Endothelial cell of umbilical vein (primary cell): ENCODE data around the gene CTSW. TPM values are rescaled to one million over a fixed set of nuclear protein-coding genes. Genes with fewer than 3 reads are reported as not detected.

Experiments used
- BruUV-seq: library from RNA; stranded (reverse); fragments of 400-500 nt; replicated peaks from 2 replicates; lab custom pipeline; 2021; lab: Mats Ljungman, UMichigan
- CTCF ChIA-PET: fragments of 300-600, 350-600 bp; sonication (Branson Sonifier 250); formaldehyde crosslinking; loops from one replicate; lab custom pipeline; 2021; ENCODE audit warnings: antibody characterized with exemption, inconsistent platforms; lab: Charles Lee
- POLR2A ChIA-PET: fragments of 300-600, 350-600 bp; sonication (Branson Sonifier 250); formaldehyde crosslinking; loops from one replicate; lab custom pipeline; 2021; ENCODE audit warnings: antibody characterized with exemption, inconsistent platforms; lab: Charles Lee
- DNase-seq: peaks from one replicate; pipeline ENCODE4 v3.0.0-alpha.2; 2011; ENCODE audit warnings: low read depth, low spot score
- FAIRE-seq: peaks from 2 replicates; lab custom pipeline; 2011; peaks lifted over from hg19 to GRCh38; lab: Jason Lieb, UNC
- H2AFZ ChIP-seq: 2 replicates; pipeline ENCODE4 v1.6.0; 2012; ENCODE audit warnings: low read depth, low read length, control low read depth, inconsistent platforms
- H3K27ac ChIP-seq: 2 replicates; pipeline ENCODE4 v1.5.1; 2011; ENCODE audit warnings: low read depth, mild to moderate bottlenecking, control low read depth, low read length, moderate library complexity; ENCODE audit not compliant: insufficient read depth
- H3K27me3 ChIP-seq, 2 experiments: 2 replicates each; pipeline versions ENCODE4 v1.6.0 to v1.6.1; 2011; ENCODE audit warnings: low read length in 2 of 2, mixed read lengths in 1 of 2; ENCODE audit not compliant: control insufficient read depth in 2 of 2, insufficient read depth in 2 of 2
- H3K36me3 ChIP-seq, 2 experiments: 2 replicates in 1 of 2; 3 replicates in 1 of 2; pipeline ENCODE4 v1.5.1; 2011; ENCODE audit warnings: low read length in 2 of 2, mild to moderate bottlenecking in 1 of 2, moderate library complexity in 1 of 2; ENCODE audit not compliant: control insufficient read depth in 2 of 2, insufficient read depth in 2 of 2; ENCODE audit errors: extremely low read depth in 1 of 2
- H3K4me1 ChIP-seq: 3 replicates; pipeline ENCODE4 v1.5.1; 2011; ENCODE audit warnings: mild to moderate bottlenecking, low read length; ENCODE audit not compliant: control insufficient read depth, insufficient read depth; ENCODE audit errors: extremely low read depth
- H3K4me2 ChIP-seq: 2 replicates; pipeline ENCODE4 v1.6.1; 2011; ENCODE audit warnings: low read length, control low read depth, mixed read lengths; ENCODE audit not compliant: insufficient read depth
- H3K4me3 ChIP-seq, 3 experiments: fragments of 200-600 bp in 1 of 3; sonication (generic), shearing (Covaris generic) in 1 of 3; replicated peaks in 1 of 3; 2 replicates each; pipeline ENCODE4 v1.5.1; 2011 to 2016; ENCODE audit warnings: control low read depth in 3 of 3, low read length in 3 of 3, mild to moderate bottlenecking in 2 of 3, inconsistent platforms in 1 of 3, low read depth in 1 of 3, moderate library complexity in 1 of 3; ENCODE audit not compliant: insufficient read depth in 1 of 3
- H3K79me2 ChIP-seq: 2 replicates; pipeline ENCODE4 v1.6.0; 2012; ENCODE audit warnings: low read length, inconsistent platforms; ENCODE audit not compliant: control insufficient read depth, insufficient read depth
- H3K9ac ChIP-seq: replicated peaks from 2 replicates; pipeline ENCODE3; 2011; ENCODE audit warnings: low read length, control low read depth; ENCODE audit not compliant: insufficient read depth; ENCODE audit errors: extremely low read depth
- H3K9me1 ChIP-seq: replicated peaks from 3 replicates; pipeline ENCODE4 v1.6.0; 2011; ENCODE audit warnings: mild to moderate bottlenecking, low read length; ENCODE audit not compliant: control insufficient read depth, insufficient read depth; ENCODE audit errors: extremely low read depth
- H3K9me3 ChIP-seq: replicated peaks from 2 replicates; pipeline ENCODE4 v1.5.1; 2012; ENCODE audit warnings: low read length, inconsistent platforms; ENCODE audit not compliant: control insufficient read depth, insufficient read depth
- H4K20me1 ChIP-seq: replicated peaks from 2 replicates; pipeline ENCODE3; 2011; ENCODE audit warnings: mild to moderate bottlenecking, low read length; ENCODE audit not compliant: control insufficient read depth, insufficient read depth; ENCODE audit errors: extremely low read depth
- CTCF ChIP-seq, 2 donors: IDR thresholded peaks; 1 replicate in 1 of 2; 2 replicates in 1 of 2; pipeline ENCODE4 v1.5.1; 2011; ENCODE audit warnings: low read length in 2 of 2, mild to moderate bottlenecking in 2 of 2, moderate library complexity in 2 of 2, control low read depth in 1 of 2, inconsistent platforms in 1 of 2, low read depth in 1 of 2; ENCODE audit not compliant: insufficient read depth in 1 of 2; ENCODE audit errors: extremely low read depth in 1 of 2
- EZH2 ChIP-seq: IDR thresholded peaks from 2 replicates; pipeline ENCODE4 v1.6.1; 2012; ENCODE audit warnings: borderline replicate concordance, low read depth, mild to moderate bottlenecking, moderate library complexity, low read length, inconsistent platforms; ENCODE audit not compliant: severe bottlenecking
- FOS ChIP-seq: IDR thresholded peaks from 2 replicates; pipeline ENCODE4 v1.6.1; 2011; ENCODE audit warnings: mild to moderate bottlenecking, low read length, moderate library complexity, borderline replicate concordance; ENCODE audit not compliant: insufficient read depth
- GATA2 ChIP-seq: IDR thresholded peaks from 2 replicates; pipeline ENCODE4 v1.7.0; 2011; ENCODE audit warnings: low read depth, mild to moderate bottlenecking, moderate library complexity, mixed read lengths, low read length; ENCODE audit not compliant: insufficient read length, insufficient read depth
- JUN ChIP-seq: IDR thresholded peaks from 2 replicates; pipeline ENCODE4 v1.6.1; 2011; ENCODE audit warnings: borderline replicate concordance, low read depth; ENCODE audit not compliant: insufficient read length, insufficient read depth
- MAX ChIP-seq: IDR thresholded peaks from 2 replicates; pipeline ENCODE4 v1.6.1; 2011; ENCODE audit not compliant: insufficient read depth, insufficient read length
- MYC ChIP-seq: IDR thresholded peaks from one replicate; pipeline ENCODE4 v1.6.1; 2011; ENCODE audit warnings: mild to moderate bottlenecking, low read depth, low read length
- POLR2A ChIP-seq: IDR thresholded peaks from 2 replicates; pipeline ENCODE4 v1.6.1; 2012; ENCODE audit warnings: low read depth, mild to moderate bottlenecking, control low read depth, low read length
- POLR2AphosphoS5 ChIP-seq: IDR thresholded peaks from 2 replicates; pipeline ENCODE4 v1.6.1; 2012; ENCODE audit warnings: low read depth, mild to moderate bottlenecking, control low read depth, low read length, moderate library complexity; ENCODE audit not compliant: insufficient read depth
- dilution Hi-C: fragments of 300-500 bp; cut with MboI; formaldehyde crosslinking; loops from one replicate; pipeline ENCODE4 v1.15.0; 2019; ENCODE audit warnings: low sequenced_read_pairs; ENCODE audit not compliant: extremely low pct_ligation_motif_present
- intact Hi-C: fragments of 100-400 bp; cut with micrococcal nuclease; formaldehyde crosslinking; loops from one replicate; pipeline ENCODE4 v1.10.0; 2022
- polyA plus RNA-seq, 4 experiments: library from polyadenylated mRNA; depleted of rRNA in 3 of 4; stranded (reverse) in 3 of 4; unstranded in 1 of 4; fragments of >200 nt; gene quantifications; 2 replicates each; pipeline versions ENCODE4 v1.2.1 to v1.2.3, GENCODE V29; 2011 to 2012; ENCODE audit warnings: missing spikeins in 1 of 4
- total RNA-seq: library from RNA; stranded (reverse); gene quantifications from 2 replicates; pipeline ENCODE4 v1.2.3, GENCODE V29; 2021

Gene CTSW
- total and polyA plus RNA-seq, 2 donors (not counting 3 experiments of a cell fraction or from before 2014, with no cell fraction given) = not detected

DNA sequence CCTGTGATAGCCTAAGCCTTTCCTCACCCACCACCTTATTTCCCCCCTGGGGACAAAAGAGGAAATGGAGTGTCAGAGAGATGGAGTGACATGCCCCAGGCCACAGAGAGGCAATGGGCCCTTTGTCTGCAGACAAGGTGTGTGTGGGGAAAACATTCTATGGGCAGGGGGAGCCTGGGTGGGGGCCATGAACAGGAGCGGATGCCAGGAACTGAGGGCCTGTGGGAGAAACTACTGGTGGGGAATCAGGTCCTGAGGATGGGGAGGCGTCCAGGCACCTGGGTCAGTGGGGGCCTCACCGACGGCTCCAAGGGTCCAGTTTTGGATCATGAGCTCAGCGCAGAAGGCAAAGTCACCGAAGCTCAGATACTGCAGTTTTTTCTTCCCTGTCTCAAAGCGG, 5.6 kb downstream of the CTSW start:
- Histone ChIP-seq H3K4me3 (no peak overlapping the region), H3K27me3 (no peaks in the 10 kb centered on the region), H3K27ac (no peak overlapping the region), H2AFZ (no peak overlapping the region), H3K9me1 (no peaks in the 10 kb centered on the region), H3K9ac (no peak overlapping the region), H3K79me2 (peaks cover 11% of the 10 kb centered on the region), H3K4me1 (peaks cover 28% of the 10 kb centered on the region), H3K4me2 (no peak overlapping the region), H3K9me3 (no peaks in the 10 kb centered on the region), H3K36me3 (peaks cover 4 to 30% of the 10 kb centered on the region in 2 experiments), H4K20me1 (no peaks in the 10 kb centered on the region)
- DNase-seq (no peak), FAIRE-seq (no peak)
- BruUV-seq = no TSS peak
- CTCF ChIA-PET = interaction anchor here (0.6 to 3.4 kb wide), 50 partner anchors 8 to 345 kb away, joined by 3 to 115 read pairs (median 5); partner anchors contain the start of genes AP5B1, BANF1, CFL1 and EFEMP2
- intact Hi-C loops (loop anchor here (5.0 kb wide), 1 partner anchor 47 kb away; no protein-coding TSS in a partner anchor), dilution Hi-C loops (no loop called here)
- POLR2A ChIA-PET = interaction anchor here (1.1 to 1.9 kb wide), 3 partner anchors 15 to 26 kb away, joined by 3 to 17 read pairs (median 4); partner anchors contain the start of genes CFL1, FOSL1 and MUS81
- TF ChIP-seq MYC (no peak), JUN (no peak), FOS (no peak), EZH2 (no peak), GATA2 (no peak), MAX (no peak), POLR2A (no peak), CTCF (IDR thresholded peaks at IDR 0.05; ENCODE audit: extremely low read depth in 1 of 2, insufficient read depth in 1 of 2, low read depth in 1 of 2, low read length in 2 of 2) (no peak), POLR2AphosphoS5 (no peak)
